ENCODE data around the gene MYO7A.
A peak's percentile ranks its signal among the peaks of the same experiment; 100 is the strongest.

Gene MYO7A

DNA sequence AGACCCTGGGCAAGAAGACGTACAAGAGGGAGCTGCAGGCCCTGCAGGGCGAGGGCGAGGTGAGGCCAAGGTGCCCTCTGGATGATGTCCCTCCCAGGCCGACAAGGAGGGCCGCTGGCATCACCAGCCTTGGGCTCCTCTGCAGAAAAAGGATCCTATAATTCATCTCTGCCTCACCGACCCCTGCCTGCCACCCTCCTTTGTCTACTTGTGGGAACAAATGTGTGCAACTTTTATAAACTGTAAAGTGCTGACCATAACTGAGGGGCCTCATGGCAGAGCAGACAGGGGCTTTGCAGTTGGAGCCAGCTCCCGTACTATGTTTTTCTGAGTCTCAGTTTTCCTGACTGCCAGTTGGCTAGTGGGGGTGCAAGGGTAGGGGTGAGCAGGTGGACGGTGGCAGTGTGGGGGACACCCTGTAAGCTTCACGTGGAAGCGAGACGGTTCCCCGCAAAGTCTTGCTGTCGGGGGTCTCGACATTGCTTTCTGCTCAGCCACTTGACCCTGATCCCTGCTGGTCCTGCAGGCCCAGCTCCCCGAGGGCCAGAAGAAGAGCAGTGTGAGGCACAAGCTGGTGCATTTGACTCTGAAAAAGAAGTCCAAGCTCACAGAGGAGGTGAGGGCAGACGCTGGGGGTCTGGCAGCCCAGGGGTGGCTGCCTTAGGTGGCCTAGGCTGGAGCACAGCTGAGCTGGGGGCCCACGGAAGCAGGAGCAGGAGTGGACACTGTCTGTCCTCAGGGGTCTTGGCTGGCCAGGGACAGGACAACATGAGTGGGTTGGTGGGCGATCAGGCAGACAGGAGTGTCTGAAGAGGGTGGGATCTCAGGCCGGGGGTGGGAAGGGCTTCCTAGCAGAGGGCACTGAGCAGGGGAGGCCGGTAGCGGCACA is 54.7 kb downstream of the MYO7A start:
- no peak for DNase-seq (ENCODE audit: low read depth in 1 of 2, low spot score in 1 of 2)

DNA sequence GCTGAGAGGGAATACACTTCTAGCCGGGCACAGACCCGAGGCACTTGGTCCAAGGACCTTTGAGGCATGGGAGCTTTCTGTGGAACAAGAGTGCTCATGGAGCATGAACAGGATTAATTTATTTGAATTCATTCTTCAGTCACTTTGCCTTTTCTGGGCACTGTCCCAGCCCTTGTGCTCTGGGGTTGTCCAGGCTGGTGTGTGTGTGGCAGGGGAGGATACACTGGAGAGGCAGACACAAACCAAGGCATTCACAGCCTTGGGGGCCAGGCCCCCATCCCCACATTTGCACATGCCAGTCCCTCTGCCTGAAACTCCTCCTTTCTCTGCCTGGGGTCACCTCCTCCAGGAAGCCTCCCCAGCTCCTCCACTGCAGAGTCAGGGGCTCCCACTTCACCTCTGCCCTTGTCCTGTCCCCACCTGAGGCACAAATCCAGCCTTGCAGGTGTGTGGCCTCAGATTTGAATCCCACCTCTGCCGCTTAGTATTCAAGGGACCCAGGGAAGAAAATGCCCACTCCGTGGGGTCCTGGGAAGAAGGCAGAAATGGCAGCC is 55.5 kb downstream of the MYO7A start:
- no peak for DNase-seq (ENCODE audit: low read depth in 1 of 2, low spot score in 1 of 2)

DNA sequence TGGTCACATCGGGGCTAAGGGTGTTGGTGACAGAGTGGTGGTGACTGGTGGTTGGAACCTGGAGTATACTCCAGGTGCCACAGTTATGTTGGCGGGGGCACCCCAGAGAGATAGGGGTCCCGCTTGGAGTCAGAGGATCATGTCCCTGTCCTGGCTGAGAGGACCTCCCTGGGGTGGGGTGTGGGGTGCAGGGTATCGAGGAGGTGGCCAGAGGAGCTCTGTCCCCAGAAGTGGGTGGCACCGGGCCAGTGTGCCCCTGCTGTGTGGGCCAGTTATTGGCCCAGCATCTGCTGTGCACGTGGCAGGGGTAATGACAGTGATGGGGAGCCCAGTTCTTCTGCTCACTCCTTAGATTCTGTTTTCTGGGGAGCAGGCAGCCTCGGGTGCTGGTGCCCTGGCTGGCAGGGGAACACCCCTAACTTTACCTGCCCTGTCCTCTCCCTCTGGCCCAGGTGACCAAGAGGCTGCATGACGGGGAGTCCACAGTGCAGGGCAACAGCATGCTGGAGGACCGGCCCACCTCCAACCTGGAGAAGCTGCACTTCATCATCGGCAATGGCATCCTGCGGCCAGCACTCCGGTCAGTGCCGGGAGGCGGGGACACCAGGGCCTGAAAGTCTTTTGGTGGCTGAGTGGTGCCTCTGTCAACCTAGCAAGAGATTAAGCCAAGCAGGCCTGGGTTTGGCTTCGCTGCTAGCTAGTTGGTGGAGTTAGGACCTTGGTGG is 56.3 kb downstream of the MYO7A start:
- no peak for DNase-seq (ENCODE audit: low read depth in 1 of 2, low spot score in 1 of 2)

DNA sequence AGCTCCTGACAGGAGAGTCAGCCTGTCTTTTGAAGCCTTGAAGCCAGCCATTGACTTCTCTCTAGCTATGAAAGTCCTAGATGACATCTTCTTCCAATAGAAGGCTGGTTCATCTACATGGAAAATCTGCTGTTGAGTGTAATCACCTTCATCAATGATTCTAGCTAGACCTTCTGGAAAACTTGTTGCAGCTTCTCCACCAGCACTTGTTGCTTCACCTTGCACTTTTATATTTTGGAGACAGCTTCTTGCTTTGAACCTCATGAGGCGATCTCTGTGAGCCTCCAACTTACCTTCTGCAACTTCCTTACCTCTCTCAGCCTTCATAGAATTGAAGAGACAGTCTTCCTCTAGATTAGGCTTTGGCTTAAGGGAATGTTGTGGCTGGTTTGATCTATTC is 58.3 kb downstream of the MYO7A start:
- DNase-seq (ENCODE audit: low read depth in 1 of 2, low spot score in 1 of 2), result no peak

DNA sequence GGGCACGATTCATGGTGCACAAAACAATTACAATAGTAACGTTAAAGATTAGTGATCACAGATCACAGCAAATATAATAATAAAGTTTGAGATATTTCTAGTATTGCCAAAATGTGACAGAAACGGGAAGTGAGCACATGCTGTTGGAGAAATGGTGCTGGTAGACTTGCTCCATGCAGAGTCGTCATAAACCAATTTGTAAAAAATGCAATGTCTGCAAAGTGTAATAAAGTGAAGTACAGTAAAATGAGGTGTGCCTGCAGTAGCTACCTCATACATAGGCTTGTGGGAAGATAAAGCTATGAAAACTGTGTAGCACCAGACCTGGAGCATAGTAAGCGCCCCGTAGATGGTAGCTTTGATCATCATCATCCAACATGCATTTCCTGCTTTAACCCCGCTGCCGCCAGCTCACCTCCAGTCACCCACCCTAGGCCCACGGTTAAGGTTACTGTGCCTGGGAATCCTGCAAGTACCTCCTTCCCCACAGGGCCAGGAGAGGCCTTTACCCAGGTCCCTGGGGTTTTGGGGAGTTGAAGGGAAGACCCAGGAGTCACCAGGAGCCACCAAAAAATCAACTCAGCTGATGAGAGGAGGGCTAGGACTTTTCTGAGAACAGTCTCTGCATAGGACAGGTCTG is 59.2 kb downstream of the MYO7A start:
- no peak for DNase-seq (ENCODE audit: low read depth in 1 of 2, low spot score in 1 of 2)

DNA sequence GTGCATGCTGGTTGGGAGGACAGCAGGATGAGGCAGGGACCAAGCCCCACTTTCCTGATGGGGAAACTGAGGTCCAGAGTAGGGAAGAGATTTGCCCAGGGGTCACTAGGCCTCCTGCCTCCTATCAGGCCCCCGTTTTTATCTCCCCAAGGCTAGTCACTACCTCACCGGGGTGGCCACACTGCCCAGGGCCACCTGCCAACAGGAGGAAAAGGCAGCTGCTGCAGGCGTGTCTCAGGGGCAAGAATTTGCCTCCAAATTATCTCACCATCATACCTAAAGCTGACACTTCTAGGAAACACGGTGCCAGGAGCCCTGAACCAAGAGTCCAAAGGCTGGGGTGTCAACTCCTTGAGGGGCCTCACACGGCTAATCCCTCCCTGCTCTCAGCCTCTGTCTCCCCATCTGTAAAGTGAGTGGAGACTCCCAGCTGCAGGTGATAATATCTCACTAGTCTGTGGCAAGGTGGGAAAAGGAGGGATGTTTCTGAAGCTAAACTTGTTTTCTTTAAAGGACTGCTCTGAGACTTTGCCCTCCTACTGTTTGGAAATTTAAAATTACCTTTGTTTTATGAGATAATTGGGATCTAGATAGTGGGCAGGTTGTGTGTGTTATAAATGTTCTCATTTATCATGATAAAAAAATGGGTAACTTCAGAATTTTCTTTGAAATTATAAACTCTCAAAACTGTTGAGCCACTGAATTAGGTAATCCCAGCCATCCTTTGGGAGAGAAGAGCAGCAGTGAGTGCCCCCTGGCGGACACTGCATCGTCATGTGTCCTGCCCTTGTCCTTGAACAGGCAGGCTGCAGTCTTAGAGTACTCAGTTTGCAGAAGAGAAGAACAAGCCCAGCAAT is 60.0 kb downstream of the MYO7A start:
- DNase-seq (ENCODE audit: low read depth in 1 of 2, low spot score in 1 of 2), result peak; percentile 38 to 41

DNA sequence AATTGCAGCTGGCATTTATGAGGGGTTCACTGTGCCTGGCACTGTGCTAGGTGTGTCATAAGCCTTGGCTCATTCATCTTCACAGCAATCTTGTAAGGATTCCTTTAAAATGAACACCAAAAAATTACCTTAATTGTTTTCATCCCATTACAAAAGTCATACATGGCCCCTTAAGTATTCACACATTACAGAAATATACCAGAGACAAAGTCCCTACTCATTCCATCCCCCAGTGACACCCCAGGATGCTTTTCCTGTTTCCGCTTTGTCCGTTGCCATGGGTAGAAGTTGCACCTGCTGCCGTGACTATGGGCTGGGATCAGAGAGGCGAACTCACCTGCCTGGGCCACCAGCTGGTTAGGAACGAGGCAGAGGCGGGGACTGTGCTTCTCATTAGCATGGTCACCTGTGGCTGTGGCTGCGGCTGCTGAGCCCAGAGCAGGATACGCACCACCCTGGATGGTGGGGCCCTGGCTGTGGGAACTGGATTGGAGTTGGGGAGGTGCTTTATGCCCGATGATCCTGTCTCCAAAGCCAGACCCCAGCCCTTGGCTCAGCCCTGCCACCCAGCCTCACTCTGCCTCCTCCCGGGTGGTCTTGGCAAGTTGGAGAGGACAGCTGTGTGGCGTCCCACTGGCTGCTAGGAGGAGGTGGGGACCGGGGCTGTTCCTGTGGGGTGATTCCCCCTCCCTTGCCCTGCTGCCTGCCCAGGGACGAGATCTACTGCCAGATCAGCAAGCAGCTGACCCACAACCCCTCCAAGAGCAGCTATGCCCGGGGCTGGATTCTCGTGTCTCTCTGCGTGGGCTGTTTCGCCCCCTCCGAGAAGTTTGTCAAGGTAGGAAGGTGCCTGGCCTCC is 60.8 kb downstream of the MYO7A start:
- no peak for DNase-seq (ENCODE audit: low read depth in 1 of 2, low spot score in 1 of 2)

DNA sequence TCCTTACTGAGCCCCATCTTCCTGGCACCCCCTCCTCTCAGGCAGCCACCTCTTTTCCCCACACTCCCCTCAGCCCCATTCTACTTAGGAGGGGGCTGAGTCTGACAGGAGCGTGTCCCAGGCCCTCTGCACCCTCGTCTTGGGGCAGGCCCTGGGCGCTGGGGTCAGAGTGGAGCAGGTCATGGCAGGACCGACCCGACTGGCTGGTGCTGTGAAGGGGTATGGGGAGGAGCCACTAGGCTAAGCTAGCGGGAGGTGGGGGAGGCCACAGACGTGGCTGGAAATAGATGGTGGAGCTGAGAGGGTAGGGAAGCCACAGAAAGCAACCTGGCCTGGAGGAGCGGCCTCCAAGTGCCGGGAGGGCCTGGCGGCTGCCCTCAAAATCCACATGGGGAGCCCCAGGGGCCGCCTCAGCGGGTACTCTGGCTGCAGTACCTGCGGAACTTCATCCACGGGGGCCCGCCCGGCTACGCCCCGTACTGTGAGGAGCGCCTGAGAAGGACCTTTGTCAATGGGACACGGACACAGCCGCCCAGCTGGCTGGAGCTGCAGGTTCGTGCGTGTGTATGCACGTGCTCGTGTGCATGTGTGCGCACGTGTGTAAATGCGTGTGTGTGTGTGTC is 61.7 kb downstream of the MYO7A start:
- no peak for DNase-seq (ENCODE audit: low read depth in 1 of 2, low spot score in 1 of 2)

DNA sequence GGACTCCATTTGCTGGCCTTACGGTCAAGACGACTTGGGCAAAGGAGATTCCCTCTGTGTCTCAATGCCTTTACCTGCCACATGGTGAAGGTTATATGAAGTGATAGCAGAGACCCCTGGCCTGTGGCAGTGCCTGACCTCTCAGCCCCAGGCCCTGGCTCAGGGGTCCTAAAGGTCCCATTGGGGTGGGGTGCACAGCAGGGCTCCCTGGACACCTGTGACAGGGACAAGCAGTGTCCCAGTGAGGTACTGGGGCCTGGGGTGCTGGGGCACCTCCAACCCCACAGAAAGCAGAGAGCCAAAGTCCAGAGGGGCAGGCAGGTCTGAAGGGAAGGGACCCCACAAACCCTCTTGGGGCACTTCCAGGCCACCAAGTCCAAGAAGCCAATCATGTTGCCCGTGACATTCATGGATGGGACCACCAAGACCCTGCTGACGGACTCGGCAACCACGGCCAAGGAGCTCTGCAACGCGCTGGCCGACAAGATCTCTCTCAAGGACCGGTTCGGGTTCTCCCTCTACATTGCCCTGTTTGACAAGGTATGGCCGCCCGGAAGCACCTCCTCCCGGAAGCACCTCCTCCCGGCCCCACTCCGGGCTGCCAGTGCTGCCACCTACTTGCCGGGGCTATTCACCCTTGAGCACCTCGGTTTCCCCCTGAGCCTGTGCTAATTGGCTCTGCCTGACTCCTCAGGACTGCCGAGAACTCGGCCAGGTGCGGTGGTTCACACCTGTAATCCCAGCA is 62.5 kb downstream of the MYO7A start:
- DNase-seq (ENCODE audit: low read depth in 1 of 2, low spot score in 1 of 2), result no peak

DNA sequence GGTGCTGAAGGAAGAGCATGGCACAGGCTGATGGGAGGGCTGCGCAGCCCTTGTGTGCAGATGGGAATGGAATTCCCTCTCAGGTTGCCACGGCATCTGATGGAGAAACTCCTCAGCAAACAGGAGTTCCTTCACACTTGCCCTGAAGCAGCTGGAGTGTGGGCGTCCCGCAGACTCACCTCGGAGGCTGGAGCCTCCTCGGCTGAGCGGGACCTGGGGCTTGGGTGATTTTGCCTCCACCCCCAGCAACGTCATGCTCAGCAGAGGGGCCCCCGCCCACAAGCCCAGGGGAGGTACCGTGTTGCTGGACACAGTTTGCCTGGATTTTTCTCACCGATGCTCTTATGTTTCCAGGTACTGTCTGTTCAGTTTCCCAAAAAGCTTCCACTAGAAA is 63.4 kb downstream of the MYO7A start:
- no peak for DNase-seq (ENCODE audit: low read depth in 1 of 2, low spot score in 1 of 2)

DNA sequence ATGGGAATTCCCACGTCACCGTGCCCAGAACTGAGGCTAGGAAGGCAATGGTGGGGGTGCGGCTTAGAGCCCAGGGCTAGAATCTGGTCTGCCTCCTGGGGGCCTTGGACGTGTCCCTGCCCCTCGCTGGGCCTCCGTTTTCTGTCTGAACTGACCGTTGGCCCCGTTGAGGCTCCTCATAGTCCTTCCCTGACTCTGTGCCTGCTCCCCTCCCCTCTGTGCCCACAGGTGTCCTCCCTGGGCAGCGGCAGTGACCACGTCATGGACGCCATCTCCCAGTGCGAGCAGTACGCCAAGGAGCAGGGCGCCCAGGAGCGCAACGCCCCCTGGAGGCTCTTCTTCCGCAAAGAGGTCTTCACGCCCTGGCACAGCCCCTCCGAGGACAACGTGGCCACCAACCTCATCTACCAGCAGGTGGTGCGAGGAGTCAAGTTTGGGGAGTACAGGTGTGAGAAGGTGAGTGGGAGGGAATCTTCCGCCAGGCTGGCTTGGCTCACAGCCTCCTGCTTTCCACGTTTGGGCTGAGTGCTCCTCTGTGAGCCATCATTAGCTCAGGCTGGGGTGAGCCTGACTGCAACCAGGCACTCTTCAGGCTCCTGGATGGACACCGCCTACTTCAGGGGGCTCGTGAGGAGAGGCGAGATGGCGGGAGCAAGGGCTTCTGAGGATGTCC is 63.9 kb downstream of the MYO7A start:
- DNase-seq (ENCODE audit: low read depth in 1 of 2, low spot score in 1 of 2), result peak; percentile 7 to 46

DNA sequence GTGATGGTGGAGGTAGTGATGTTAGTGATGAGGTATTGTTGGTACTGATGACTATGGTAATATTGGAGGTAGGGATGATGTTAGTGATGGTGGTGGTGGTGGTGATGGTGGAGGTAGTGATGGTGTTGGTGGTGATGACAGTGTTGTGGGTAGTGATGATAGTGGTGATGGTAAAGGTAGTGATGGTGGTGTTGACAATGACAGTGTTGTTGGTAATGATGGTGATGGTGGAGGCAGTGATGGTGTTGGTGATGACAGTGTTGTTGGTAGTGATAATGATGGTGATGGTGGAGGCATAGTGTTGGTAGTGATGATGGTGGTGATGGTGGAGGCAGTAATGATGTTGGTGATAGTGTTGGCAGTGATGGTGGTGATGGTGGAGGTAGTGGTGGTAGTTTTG is 65.1 kb downstream of the MYO7A start:
- no peak for DNase-seq (ENCODE audit: low read depth in 1 of 2, low spot score in 1 of 2)

DNA sequence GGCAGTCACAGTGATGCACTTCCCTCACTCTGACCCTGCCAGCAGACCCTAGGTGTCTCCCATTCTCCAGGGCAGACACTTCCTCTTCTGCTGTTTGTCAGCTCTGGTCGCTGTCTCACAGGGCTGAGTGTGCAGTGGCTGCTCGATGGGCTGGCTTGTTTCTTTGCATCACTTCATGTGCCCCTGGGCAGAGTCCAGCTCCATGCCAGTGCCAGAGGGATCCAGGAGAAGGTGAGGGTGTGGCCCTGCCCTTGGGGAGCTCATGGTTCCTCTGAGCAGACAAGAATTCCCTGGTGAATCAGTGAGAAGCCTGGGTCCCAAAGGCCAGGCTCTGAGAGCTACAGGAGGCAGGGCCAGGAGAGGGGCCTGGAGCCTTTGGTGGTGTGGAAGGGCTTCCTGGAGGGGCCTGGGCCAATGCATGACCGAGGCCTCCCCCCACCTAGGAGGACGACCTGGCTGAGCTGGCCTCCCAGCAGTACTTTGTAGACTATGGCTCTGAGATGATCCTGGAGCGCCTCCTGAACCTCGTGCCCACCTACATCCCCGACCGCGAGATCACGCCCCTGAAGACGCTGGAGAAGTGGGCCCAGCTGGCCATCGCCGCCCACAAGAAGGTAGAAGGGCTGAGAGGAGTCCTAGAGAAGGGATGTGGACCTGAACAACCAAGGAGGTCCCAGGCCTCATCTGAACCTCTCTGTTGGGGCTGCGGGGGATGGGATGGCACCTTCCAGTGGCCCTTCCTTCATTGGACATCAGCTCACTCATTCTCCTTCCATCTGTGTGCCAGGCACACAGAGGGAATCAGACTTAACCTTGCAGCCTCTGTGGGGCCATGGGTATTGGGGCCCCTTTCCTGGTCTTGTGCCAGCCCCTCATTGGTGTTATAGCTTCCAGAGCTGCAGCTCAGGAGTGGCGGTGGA is 66.1 kb downstream of the MYO7A start:
- DNase-seq (ENCODE audit: low read depth in 1 of 2, low spot score in 1 of 2), result no peak

DNA sequence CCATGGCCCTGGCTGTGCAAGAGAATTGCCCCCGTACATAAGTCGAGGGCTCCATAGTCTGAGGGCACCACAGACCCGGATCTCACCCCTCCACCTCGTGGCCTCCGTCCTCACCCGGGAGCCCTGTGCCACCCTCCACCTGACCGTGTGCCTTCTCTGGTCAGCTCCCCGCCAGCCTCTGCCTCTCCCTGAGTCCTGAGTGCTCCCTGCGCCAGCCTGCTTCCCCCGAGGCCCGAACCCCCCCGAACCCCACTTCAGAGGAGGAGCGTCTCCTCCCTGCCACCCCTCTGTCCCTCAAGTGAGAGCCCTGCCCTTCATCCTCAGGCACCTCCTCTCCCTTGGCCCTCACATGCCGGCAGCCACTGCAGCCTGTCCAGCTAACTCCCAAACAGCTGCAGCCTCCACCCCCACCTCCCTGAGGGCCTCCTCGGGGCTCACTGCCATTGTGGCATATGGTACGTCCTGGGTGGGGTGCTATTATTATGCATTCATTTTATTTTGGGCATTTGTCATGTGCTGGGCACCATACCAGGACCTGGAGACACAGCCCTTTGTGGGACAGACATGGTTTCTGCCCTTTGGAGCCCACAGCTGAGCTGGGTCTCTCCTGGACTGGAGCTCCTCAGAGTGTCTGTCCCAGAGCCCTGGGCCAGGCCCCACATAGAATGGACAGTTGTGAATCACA is 67.2 kb downstream of the MYO7A start:
- DNase-seq (ENCODE audit: low read depth in 1 of 2, low spot score in 1 of 2), result no peak

DNA sequence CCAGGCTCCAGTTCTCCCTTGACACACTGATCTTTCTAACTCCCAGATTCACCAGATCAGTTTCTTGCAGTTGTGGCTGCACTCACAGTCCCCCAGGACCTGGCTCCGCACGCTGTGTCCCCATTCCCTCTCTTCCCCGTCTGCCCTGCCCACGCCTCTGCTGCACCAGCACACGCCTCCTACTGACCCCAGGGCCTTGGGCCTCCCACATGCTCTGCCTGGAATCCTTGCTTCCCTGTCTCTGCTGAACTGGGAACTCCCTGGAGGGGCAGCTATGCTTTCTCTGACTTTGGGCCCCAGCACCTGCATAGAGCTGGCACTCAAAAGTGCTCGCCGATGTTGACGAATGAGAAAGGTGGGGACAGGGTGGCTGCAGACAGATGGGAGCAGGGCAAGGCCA is 68.9 kb downstream of the MYO7A start:
- DNase-seq (ENCODE audit: low read depth in 1 of 2, low spot score in 1 of 2), result no peak

DNA sequence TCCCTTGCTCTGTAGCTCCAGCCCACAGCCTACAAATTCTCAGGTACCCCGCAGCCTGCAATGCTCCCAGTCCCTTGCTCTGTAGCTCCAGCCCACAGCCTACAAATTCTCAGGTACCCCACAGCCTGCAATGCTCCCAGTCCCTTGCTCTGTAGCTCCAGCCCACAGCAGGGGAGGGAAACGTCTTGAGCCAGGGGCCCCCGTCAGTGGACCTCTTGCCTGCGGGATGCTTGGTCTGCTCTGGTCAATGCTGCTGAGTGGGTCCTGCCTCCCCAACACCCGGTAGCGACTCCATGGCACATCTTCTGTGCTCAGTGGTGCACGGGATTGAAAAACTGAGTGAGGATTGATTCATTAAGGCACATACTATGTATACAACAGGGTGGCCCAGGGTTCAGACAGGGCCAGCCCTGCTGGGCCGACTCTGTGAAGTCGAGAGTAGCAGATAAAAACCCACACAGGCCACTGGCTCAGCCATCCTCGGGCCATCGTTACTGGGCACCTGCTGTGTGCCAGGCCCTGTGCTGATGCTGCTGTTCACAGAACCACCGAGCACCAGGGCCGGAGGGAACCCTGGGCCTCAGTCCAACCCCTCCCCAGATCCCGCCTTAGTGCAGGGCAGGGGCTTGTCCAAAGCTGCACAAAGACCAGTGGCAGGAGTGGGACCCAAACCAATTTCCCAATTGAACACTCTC is 69.7 kb downstream of the MYO7A start:
- DNase-seq (ENCODE audit: low read depth in 1 of 2, low spot score in 1 of 2), result no peak

Measured in activated CD4-positive, alpha-beta T cell treated with anti-CD3 and anti-CD28 coated beads, Interleukin-2, amount 50 U/mL, for 24 hours (primary cell).